Fibroblast of lung (primary cell): ENCODE measurements around the gene TAPT1.

Experiments
- EZH2 ChIP-seq: IDR thresholded peaks from 2 replicates; pipeline ENCODE4 v1.5.1; 2012; ENCODE audit warnings: low read length, control low read depth, mild to moderate bottlenecking; ENCODE audit errors: missing control alignments
- TF ChIP-seq, protein P1 (sequence below), 2 donors: IDR thresholded peaks in 1 of 2; conservative IDR thresholded peaks in 1 of 2; 1 replicate in 1 of 2; 2 replicates in 1 of 2; pipeline ENCODE4 v1.5.1; 2011 to 2012; ENCODE audit warnings: low read length in 2 of 2, control low read depth in 1 of 2, inconsistent platforms in 1 of 2, low read depth in 1 of 2, mild to moderate bottlenecking in 1 of 2

DNA sequence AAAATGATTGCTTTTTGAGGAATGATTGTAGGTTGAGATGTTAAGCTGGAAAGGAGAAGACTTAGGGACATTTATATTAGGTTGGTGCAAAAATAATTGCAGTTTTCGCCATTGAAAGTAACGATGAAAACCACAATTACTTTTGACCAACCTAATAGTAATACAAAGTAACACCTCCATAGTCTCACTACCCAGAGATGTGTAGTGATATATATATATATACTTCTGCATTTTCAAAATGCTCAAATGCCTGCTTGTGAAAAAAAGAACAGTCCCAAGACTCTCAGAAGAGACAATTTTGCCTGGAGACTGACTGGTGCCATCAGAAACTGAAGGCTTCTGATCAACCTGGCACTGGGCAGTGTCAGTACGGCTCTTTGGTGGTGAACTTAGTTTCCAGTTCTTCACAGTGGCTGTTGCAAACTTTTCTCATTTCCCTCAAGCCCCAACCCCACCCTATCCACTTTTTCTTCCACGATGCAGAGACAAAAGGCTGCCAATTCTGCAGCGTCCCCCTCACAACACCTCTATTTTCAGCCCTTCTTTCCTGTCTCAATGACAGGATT, 35.1 kb upstream of the TAPT1 start:
- TF ChIP-seq EZH2: no peak
- TF ChIP-seq, protein P1, sequence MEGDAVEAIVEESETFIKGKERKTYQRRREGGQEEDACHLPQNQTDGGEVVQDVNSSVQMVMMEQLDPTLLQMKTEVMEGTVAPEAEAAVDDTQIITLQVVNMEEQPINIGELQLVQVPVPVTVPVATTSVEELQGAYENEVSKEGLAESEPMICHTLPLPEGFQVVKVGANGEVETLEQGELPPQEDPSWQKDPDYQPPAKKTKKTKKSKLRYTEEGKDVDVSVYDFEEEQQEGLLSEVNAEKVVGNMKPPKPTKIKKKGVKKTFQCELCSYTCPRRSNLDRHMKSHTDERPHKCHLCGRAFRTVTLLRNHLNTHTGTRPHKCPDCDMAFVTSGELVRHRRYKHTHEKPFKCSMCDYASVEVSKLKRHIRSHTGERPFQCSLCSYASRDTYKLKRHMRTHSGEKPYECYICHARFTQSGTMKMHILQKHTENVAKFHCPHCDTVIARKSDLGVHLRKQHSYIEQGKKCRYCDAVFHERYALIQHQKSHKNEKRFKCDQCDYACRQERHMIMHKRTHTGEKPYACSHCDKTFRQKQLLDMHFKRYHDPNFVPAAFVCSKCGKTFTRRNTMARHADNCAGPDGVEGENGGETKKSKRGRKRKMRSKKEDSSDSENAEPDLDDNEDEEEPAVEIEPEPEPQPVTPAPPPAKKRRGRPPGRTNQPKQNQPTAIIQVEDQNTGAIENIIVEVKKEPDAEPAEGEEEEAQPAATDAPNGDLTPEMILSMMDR (conservative IDR thresholded peaks at IDR 0.05 in 1 of 2, IDR thresholded peaks at IDR 0.05 in 1 of 2; ENCODE audit: low read depth in 1 of 2, low read length in 2 of 2): no peak
